Transverse colon (tissue), 4 donors: ENCODE data around the gene KRT23.

Source experiments
- POLR2A ChIP-seq: fragments of 450-650 bp; IDR thresholded peaks from one replicate; pipeline ENCODE4 v1.6.1; 2016; ENCODE audit warnings: antibody characterized with exemption, mild to moderate bottlenecking, moderate library complexity
- POLR2AphosphoS5 ChIP-seq, 3 donors: sonication (generic); formaldehyde crosslinking; IDR thresholded peaks; one replicate each; pipeline ENCODE4 v1.6.1; 2016; ENCODE audit warnings: antibody characterized with exemption in 3 of 3
- TF ChIP-seq, protein P1 (sequence below), 5 experiments: fragments of 200-600 bp in 3 of 5; fragments of 450-650 bp in 2 of 5; sonication (generic) in 3 of 5; IDR thresholded peaks; 1 replicate in 2 of 5; 2 replicates in 3 of 5; pipeline ENCODE4 v1.5.1; 2016 to 2017; ENCODE audit warnings: antibody characterized with exemption in 5 of 5, inconsistent platforms in 3 of 5, mild to moderate bottlenecking in 2 of 5, moderate library complexity in 1 of 5

DNA sequence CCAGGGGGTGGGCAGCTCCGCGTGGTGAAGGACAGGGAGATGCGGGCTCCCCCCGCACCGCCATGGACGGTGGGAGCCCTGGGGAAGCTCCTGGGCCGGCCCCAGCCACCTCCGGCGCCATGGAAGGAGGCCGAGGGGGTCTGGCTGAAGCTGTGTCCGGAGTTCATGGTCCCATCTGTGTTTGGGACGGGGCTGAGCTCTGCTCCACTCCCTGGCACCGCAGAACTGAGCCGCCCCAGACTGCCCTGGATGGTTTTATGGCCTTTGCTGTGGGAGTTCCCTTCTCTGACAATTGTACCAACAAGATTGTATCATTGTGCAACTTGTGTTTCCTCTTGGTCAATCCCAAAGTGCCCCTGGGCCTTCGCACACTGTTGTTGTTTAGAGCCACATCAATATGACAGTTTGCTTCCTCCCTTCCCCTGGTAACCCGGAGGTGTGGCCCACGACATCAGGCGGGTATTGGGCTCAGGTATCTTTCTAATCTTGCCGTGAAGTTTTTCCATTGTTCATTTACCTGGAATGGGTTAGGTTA, 942 bp downstream of the KRT23 start:
- TF ChIP-seq, protein P1, sequence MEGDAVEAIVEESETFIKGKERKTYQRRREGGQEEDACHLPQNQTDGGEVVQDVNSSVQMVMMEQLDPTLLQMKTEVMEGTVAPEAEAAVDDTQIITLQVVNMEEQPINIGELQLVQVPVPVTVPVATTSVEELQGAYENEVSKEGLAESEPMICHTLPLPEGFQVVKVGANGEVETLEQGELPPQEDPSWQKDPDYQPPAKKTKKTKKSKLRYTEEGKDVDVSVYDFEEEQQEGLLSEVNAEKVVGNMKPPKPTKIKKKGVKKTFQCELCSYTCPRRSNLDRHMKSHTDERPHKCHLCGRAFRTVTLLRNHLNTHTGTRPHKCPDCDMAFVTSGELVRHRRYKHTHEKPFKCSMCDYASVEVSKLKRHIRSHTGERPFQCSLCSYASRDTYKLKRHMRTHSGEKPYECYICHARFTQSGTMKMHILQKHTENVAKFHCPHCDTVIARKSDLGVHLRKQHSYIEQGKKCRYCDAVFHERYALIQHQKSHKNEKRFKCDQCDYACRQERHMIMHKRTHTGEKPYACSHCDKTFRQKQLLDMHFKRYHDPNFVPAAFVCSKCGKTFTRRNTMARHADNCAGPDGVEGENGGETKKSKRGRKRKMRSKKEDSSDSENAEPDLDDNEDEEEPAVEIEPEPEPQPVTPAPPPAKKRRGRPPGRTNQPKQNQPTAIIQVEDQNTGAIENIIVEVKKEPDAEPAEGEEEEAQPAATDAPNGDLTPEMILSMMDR (IDR thresholded peaks at IDR 0.05) = no peak
- TF ChIP-seq POLR2AphosphoS5 (IDR thresholded peaks at IDR 0.05) (no peak), POLR2A (no peak)
